GM12875 (cell line): ENCODE results near the gene GABBR1.

Source experiments
- H3K4me3 ChIP-seq: one replicate; pipeline ENCODE4 v1.5.1; 2011; ENCODE audit warnings: low read depth, low read length, control low read depth
- CTCF ChIP-seq: IDR thresholded peaks from 2 replicates; pipeline ENCODE4 v1.5.1; 2011; ENCODE audit warnings: low read depth, mild to moderate bottlenecking, control low read depth, inconsistent platforms, low read length, moderate library complexity, borderline replicate concordance; ENCODE audit not compliant: insufficient read depth

The GABBR1 gene

DNA sequence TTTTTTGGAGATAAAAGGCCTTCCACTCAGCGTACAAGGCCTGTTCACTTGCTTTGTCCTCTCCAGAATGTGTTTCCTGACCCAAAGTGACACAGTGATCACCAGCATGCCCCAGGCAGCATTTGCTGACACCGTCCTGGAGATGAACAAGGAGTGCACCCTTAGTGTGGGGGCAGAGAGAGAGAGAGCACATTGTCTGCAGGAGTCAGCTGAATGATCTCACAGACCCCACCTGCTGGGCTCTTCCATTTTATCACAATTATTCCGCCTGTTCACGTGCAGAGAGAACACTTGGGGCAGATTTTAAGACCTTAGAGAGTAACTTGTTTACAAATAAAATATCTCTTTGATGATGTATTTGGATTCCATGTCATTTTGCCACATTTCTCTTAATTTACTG lies 122.8 kb downstream of the GABBR1 start:
- no peak for TF ChIP-seq CTCF
- H3K4me3 ChIP-seq, result no peak overlapping the region
